Sigmoid colon (tissue), 7 donors: Measurements from ENCODE around the gene TMED6. TPM values are rescaled to one million over a fixed set of nuclear protein-coding genes. Genes with fewer than 3 reads are reported as not detected.
"Not testable (repeated sequence)": the region's sequence is repeated elsewhere in the genome, so short reads cannot be mapped to it uniquely, and the experiment has no call there.

Experiments
- DNase-seq: peaks from one replicate; pipeline ENCODE4 v3.0.0-alpha.2; 2019
- H3K27ac ChIP-seq, 4 donors: fragments of 200-600 bp; sonication (generic); one replicate each; pipeline ENCODE4 v1.5.1; 2016 to 2019; ENCODE audit warnings: mild to moderate bottlenecking in 1 of 4
- H3K27me3 ChIP-seq, 3 donors: fragments of 200-600 bp; sonication (generic); one replicate each; pipeline ENCODE4 v1.5.1; 2019; ENCODE audit warnings: mild to moderate bottlenecking in 1 of 3
- H3K36me3 ChIP-seq, 4 donors: fragments of 200-600 bp; sonication (generic); one replicate each; pipeline ENCODE4 v1.5.1; 2016 to 2019
- H3K4me1 ChIP-seq, 4 donors: fragments of 200-600 bp; sonication (generic); one replicate each; pipeline ENCODE4 v1.5.1; 2017 to 2019
- H3K4me3 ChIP-seq, 4 donors: fragments of 200-600 bp; sonication (generic); one replicate each; pipeline ENCODE4 v1.5.1; 2017 to 2019; ENCODE audit warnings: mild to moderate bottlenecking in 2 of 4, moderate library complexity in 1 of 4
- H3K9me3 ChIP-seq, 4 donors: fragments of 200-600 bp in 3 of 4; sonication (generic) in 3 of 4; one replicate each; pipeline versions ENCODE4 v1.5.1 to v1.6.1; 2013 to 2019
- CTCF ChIP-seq, 4 experiments: fragments of 450-650 bp in 3 of 4; fragments of 200-600 bp in 1 of 4; IDR thresholded peaks; one replicate each; pipeline ENCODE4 v1.5.1; 2016 to 2019; ENCODE audit warnings: antibody characterized with exemption in 4 of 4, mild to moderate bottlenecking in 3 of 4, moderate library complexity in 2 of 4
- EP300 ChIP-seq, 4 donors: sonication (generic); formaldehyde crosslinking; IDR thresholded peaks; one replicate each; pipeline ENCODE4 v1.6.1; 2017; ENCODE audit warnings: antibody characterized with exemption in 4 of 4
- POLR2A ChIP-seq, 2 donors: fragments of 450-650 bp; IDR thresholded peaks; one replicate each; pipeline ENCODE4 v1.6.1; 2016; ENCODE audit warnings: antibody characterized with exemption in 2 of 2, mild to moderate bottlenecking in 2 of 2, moderate library complexity in 2 of 2
- POLR2AphosphoS5 ChIP-seq, 4 donors: sonication (generic); formaldehyde crosslinking; IDR thresholded peaks; one replicate each; pipeline ENCODE4 v1.6.1; 2017; ENCODE audit warnings: antibody characterized with exemption in 4 of 4
- WGBS, 2 donors: extraction: QIAGEN DNeasy Blood & Tissue Kit; methylation state at CpG; one replicate each; pipeline ENCODE4 v1.1.7; 2013; 5-methylcytosine and 5-hydroxymethylcytosine counted together
- intact Hi-C: fragments of 100-400 bp; cut with DNase I; formaldehyde crosslinking; loops from one replicate; pipeline ENCODE4 v1.15.1; 2023
- polyA plus RNA-seq, 3 donors: library from polyadenylated mRNA; stranded (reverse); fragments of 200-250 nt; gene quantifications; one replicate each; pipeline ENCODE4 v1.2.3, GENCODE V29; 2013
- total RNA-seq, 4 donors: library from RNA; depleted of rRNA; stranded (reverse); fragments of >200 nt; gene quantifications; one replicate each; pipeline ENCODE4 v1.1.0, GENCODE V29; 2016
- donor health status: healthy with polysubstance abuse.
- donor health status: Bipolar disorder and iron deficiency.
- donor health status: healthy.

The TMED6 gene
- total and polyA plus RNA-seq, 7 donors, result 4.2 to 4.6 TPM; not detected in 5

GRCh38 chr16:69365901-69366300 lies 14.3 kb upstream of the TMED6 start:
- no peak overlapping the region for H3K27ac ChIP-seq
- DNase-seq, result no peak
- H3K9me3 ChIP-seq, result no peaks in the 10 kb centered on the region
- TF ChIP-seq CTCF (IDR thresholded peaks at IDR 0.05), result no peak
- no peak for TF ChIP-seq POLR2AphosphoS5 (IDR thresholded peaks at IDR 0.05)
- no peak for TF ChIP-seq POLR2A (IDR thresholded peaks at IDR 0.05)
- TF ChIP-seq EP300 (IDR thresholded peaks at IDR 0.05), result no peak
- intact Hi-C loops, result no loop called here
- H3K4me1 ChIP-seq, result no peaks in the 10 kb centered on the region
- no peaks in the 10 kb centered on the region for H3K27me3 ChIP-seq
- H3K4me3 ChIP-seq, result no peak overlapping the region
- H3K36me3 ChIP-seq, result peaks cover 31 to 78% (median 52%) of the 10 kb centered on the region in 4 donors
- 88 to 89% methylated on average over 2 of the region's 2 CpGs for WGBS, 2 donors

GRCh38 chr16:69364088-69364487 lies 12.5 kb upstream of the TMED6 start:
- Histone ChIP-seq H3K9me3 (no peaks in the 10 kb centered on the region), H3K4me1 (no peaks in the 10 kb centered on the region), H3K27ac (no peak overlapping the region), H3K4me3 (no peak overlapping the region), H3K27me3 (no peaks in the 10 kb centered on the region), H3K36me3 (peaks cover 31 to 72% (median 44%) of the 10 kb centered on the region in 4 donors)
- intact Hi-C loops, result no loop called here
- TF ChIP-seq CTCF (IDR thresholded peaks at IDR 0.05) (no peak), POLR2A (IDR thresholded peaks at IDR 0.05) (no peak), POLR2AphosphoS5 (IDR thresholded peaks at IDR 0.05) (no peak), EP300 (IDR thresholded peaks at IDR 0.05) (no peak)
- WGBS, 2 donors, result 96% methylated on average over 2 of the region's 2 CpGs
- no peak for DNase-seq

GRCh38 chr16:69363281-69363717 lies 11.7 kb upstream of the TMED6 start:
- TF ChIP-seq POLR2A (IDR thresholded peaks at IDR 0.05) (no peak), POLR2AphosphoS5 (IDR thresholded peaks at IDR 0.05) (no peak), CTCF (IDR thresholded peaks at IDR 0.05) (no peak), EP300 (IDR thresholded peaks at IDR 0.05) (no peak)
- intact Hi-C loops, result no loop called here

GRCh38 chr16:69360070-69360469 lies 8.5 kb upstream of the TMED6 start:
- peaks cover 5 to 33% (median 21%) of the 10 kb centered on the region in 4 donors for H3K36me3 ChIP-seq
- H3K4me1 ChIP-seq, H3K9me3 ChIP-seq, H3K27me3 ChIP-seq, H3K4me3 ChIP-seq, DNase-seq, H3K27ac ChIP-seq, intact Hi-C loops: not testable (repeated sequence)
- WGBS, 2 donors, result 73 to 92% methylated on average over 9 of the region's 9 CpGs

More at GRCh38 chr16:69363281-69363717, 11.7 kb upstream of the TMED6 start:
- 89 to 93% methylated on average over 5 of the region's 5 CpGs for WGBS, 2 donors
- Histone ChIP-seq H3K36me3 (peaks cover 27 to 64% (median 38%) of the 10 kb centered on the region in 4 donors), H3K27ac (no peak overlapping the region), H3K27me3 (no peaks in the 10 kb centered on the region), H3K9me3 (no peaks in the 10 kb centered on the region), H3K4me1 (no peaks in the 10 kb centered on the region), H3K4me3 (no peak overlapping the region)
- no peak for DNase-seq

GRCh38 chr16:69350536-69351133 lies 951 bp downstream of the TMED6 start:
- H3K27ac ChIP-seq, result no peak overlapping the region
- H3K4me1 ChIP-seq, result no peaks in the 10 kb centered on the region
- H3K4me3 ChIP-seq, result no peak overlapping the region
- WGBS, 2 donors, result 51 to 70% methylated on average over 6 of the region's 6 CpGs
- intact Hi-C loops, result no loop called here
- no peaks in the 10 kb centered on the region for H3K9me3 ChIP-seq
- no peak for DNase-seq
- no peaks in the 10 kb centered on the region for H3K27me3 ChIP-seq
- no peak for TF ChIP-seq EP300 (IDR thresholded peaks at IDR 0.05)
- TF ChIP-seq POLR2AphosphoS5 (IDR thresholded peaks at IDR 0.05), result no peak
- no peak for TF ChIP-seq CTCF (IDR thresholded peaks at IDR 0.05)
- no peak for TF ChIP-seq POLR2A (IDR thresholded peaks at IDR 0.05)
- H3K36me3 ChIP-seq, result peaks cover 0 to 20% (median under 1%) of the 10 kb centered on the region in 4 donors
